Nephron progenitor cell (in vitro differentiated cells): ENCODE data around the gene BOD1.

Source experiments
- DNase-seq: peaks from one replicate; pipeline ENCODE4 v3.0.0; 2021
- H3K27ac Mint-ChIP-seq: 2 replicates; pipeline ENCODE4 v1.8.0; 2021; ENCODE audit warnings: mild to moderate bottlenecking, moderate library complexity, mixed read lengths
- H3K27me3 Mint-ChIP-seq: 2 replicates; pipeline ENCODE4 v1.8.0; 2021; ENCODE audit warnings: mild to moderate bottlenecking, low read depth, mixed read lengths; ENCODE audit not compliant: poor library complexity
- H3K36me3 Mint-ChIP-seq: 2 replicates; pipeline ENCODE4 v1.8.0; 2021; ENCODE audit warnings: low read depth, mixed read lengths
- H3K4me1 Mint-ChIP-seq: 2 replicates; pipeline ENCODE4 v1.8.0; 2021; ENCODE audit warnings: mixed read lengths
- H3K4me3 Mint-ChIP-seq: 2 replicates; pipeline ENCODE4 v1.8.0; 2021; ENCODE audit warnings: mild to moderate bottlenecking, moderate library complexity, mixed read lengths
- H3K9me3 Mint-ChIP-seq: 2 replicates; pipeline ENCODE4 v1.8.0; 2021; ENCODE audit warnings: mild to moderate bottlenecking, moderate library complexity, mixed read lengths
- CTCF ChIP-seq: fragments of 200-600 bp; sonication (generic); IDR thresholded peaks from 2 replicates; pipeline ENCODE4 v1.5.0; 2021; ENCODE audit warnings: antibody characterized with exemption

BOD1 gene

GRCh38 chr5:173616577-173617118, at the start of gene BOD1:
Gene BOD1, minus strand, starts transcription at chr5:173616650. Its CDS starts 214 bp downstream, at chr5:173616436.
- no peak for TF ChIP-seq CTCF
- Mint-ChIP-seq H3K27me3 (no peaks in the 10 kb centered on the region), H3K27ac (peak within 1 kb of the TSS; percentile 98), H3K9me3 (no peaks in the 10 kb centered on the region), H3K4me1 (peaks cover 48% of the 10 kb centered on the region), H3K4me3 (peak within 1 kb of the TSS; percentile 94), H3K36me3 (peaks cover 8% of the 10 kb centered on the region)
- DNase-seq: peak; percentile 91

GRCh38 chr5:173665326-173665725, 48.9 kb upstream of the BOD1 start:
- no peak overlapping the region for H3K27ac Mint-ChIP-seq
- no peak for TF ChIP-seq CTCF
- peaks cover 44% of the 10 kb centered on the region for H3K9me3 Mint-ChIP-seq
- H3K4me1 Mint-ChIP-seq: peaks cover 28% of the 10 kb centered on the region
- peaks cover 3% of the 10 kb centered on the region for H3K27me3 Mint-ChIP-seq
- peaks cover 15% of the 10 kb centered on the region for H3K36me3 Mint-ChIP-seq
- H3K4me3 Mint-ChIP-seq: no peak overlapping the region
- DNase-seq: no peak

- H3K27ac Mint-ChIP-seq: no peak overlapping the region
- H3K36me3 Mint-ChIP-seq: peaks cover 7% of the 10 kb centered on the region
- H3K9me3 Mint-ChIP-seq: peaks cover 33% of the 10 kb centered on the region
- H3K27me3 Mint-ChIP-seq: peaks cover 3% of the 10 kb centered on the region
- H3K4me3 Mint-ChIP-seq: no peak overlapping the region
- H3K4me1 Mint-ChIP-seq: peaks cover 18% of the 10 kb centered on the region
- no peak for TF ChIP-seq CTCF
- no peak for DNase-seq
Observed at GRCh38 chr5:173664154-173664526, 47.7 kb upstream of the BOD1 start.

GRCh38 chr5:173663352-173664153, 47.1 kb upstream of the BOD1 start:
- Mint-ChIP-seq H3K36me3 (peaks cover 7% of the 10 kb centered on the region), H3K9me3 (peaks cover 28% of the 10 kb centered on the region), H3K4me3 (no peak overlapping the region), H3K4me1 (peaks cover 15% of the 10 kb centered on the region), H3K27ac (no peak overlapping the region), H3K27me3 (peaks cover 3% of the 10 kb centered on the region)
- no peak for DNase-seq
- TF ChIP-seq CTCF: no peak

- no peak overlapping the region for H3K27ac Mint-ChIP-seq
- no peak overlapping the region for H3K4me3 Mint-ChIP-seq
- H3K9me3 Mint-ChIP-seq: peaks cover 20% of the 10 kb centered on the region
- no peak for TF ChIP-seq CTCF
- no peaks in the 10 kb centered on the region for H3K36me3 Mint-ChIP-seq
- DNase-seq: no peak
- H3K27me3 Mint-ChIP-seq: peaks cover 3% of the 10 kb centered on the region
- H3K4me1 Mint-ChIP-seq: peaks cover 17% of the 10 kb centered on the region
Observed at GRCh38 chr5:173662581-173663351, 46.3 kb upstream of the BOD1 start.
